ENCODE measurements around the gene GARIN3. TPM values are rescaled to one million over a fixed set of nuclear protein-coding genes. Genes with fewer than 3 reads are reported as not detected.
A peak's percentile ranks its signal among the peaks of the same experiment; 100 is the strongest.

The GARIN3 gene
- total RNA-seq, 2 experiments from 2014 or later, result not detected

- POLR2A ChIA-PET, result no interaction called here
- no peak overlapping the region for H3K27ac Mint-ChIP-seq
- H3K4me3 Mint-ChIP-seq, result no peak overlapping the region
- H3K36me3 Mint-ChIP-seq (ENCODE audit: low read depth), result peaks cover 61% of the 10 kb centered on the region
- no peaks in the 10 kb centered on the region for H3K27me3 Mint-ChIP-seq
- H3K9me3 Mint-ChIP-seq, result peaks cover 5% of the 10 kb centered on the region
- H3K4me1 Mint-ChIP-seq, result peaks cover 42% of the 10 kb centered on the region
- DNase-seq, result no peak
- CTCF ChIA-PET, result interaction anchor here (0.6 to 1.8 kb wide), 4 partner anchors 10 to 82 kb away, joined by 3 to 5 read pairs (median 4); partner anchors contain the start of gene HAVCR2
These were observed 28.4 kb downstream of the GARIN3 start for GRCh38 chr5:157137691-157138090.

- Mint-ChIP-seq H3K4me1 (peaks cover 39% of the 10 kb centered on the region), H3K9me3 (peaks cover 4% of the 10 kb centered on the region), H3K36me3 (ENCODE audit: low read depth) (peaks cover 17% of the 10 kb centered on the region), H3K27ac (no peak overlapping the region), H3K4me3 (no peak overlapping the region), H3K27me3 (no peaks in the 10 kb centered on the region)
- DNase-seq, result no peak
- POLR2A ChIA-PET, result no interaction called here
- CTCF ChIA-PET, result interaction anchor here (0.6 to 4.3 kb wide), 17 partner anchors 10 to 584 kb away, joined by 3 to 29 read pairs (median 3); partner anchors contain the start of genes HAVCR2 and MED7
These were observed 33.8 kb downstream of the GARIN3 start for GRCh38 chr5:157132281-157132612.

- H3K36me3 Mint-ChIP-seq (ENCODE audit: low read depth), result peaks cover 10% of the 10 kb centered on the region
- no peak overlapping the region for H3K27ac Mint-ChIP-seq
These were observed 35.1 kb downstream of the GARIN3 start for GRCh38 chr5:157130925-157131324.

GRCh38 chr5:157121709-157122108 is 44.4 kb downstream of the GARIN3 start:
- POLR2A ChIA-PET, result no interaction called here
- no peak overlapping the region for H3K4me3 Mint-ChIP-seq
- no peaks in the 10 kb centered on the region for H3K27me3 Mint-ChIP-seq
- H3K27ac Mint-ChIP-seq, result no peak overlapping the region
- H3K4me1 Mint-ChIP-seq, result peaks cover 8% of the 10 kb centered on the region
- no peak for DNase-seq
- CTCF ChIA-PET, result interaction anchor here (0.6 to 0.9 kb wide), 3 partner anchors 12 to 299 kb away, joined by 3 read pairs; no protein-coding TSS in a partner anchor
- H3K9me3 Mint-ChIP-seq, result peaks cover 27% of the 10 kb centered on the region
- H3K36me3 Mint-ChIP-seq (ENCODE audit: low read depth), result peaks cover 37% of the 10 kb centered on the region

More at GRCh38 chr5:157130925-157131324, 35.1 kb downstream of the GARIN3 start:
- no peaks in the 10 kb centered on the region for H3K27me3 Mint-ChIP-seq
- ChIA-PET CTCF (interaction anchor here (0.6 to 4.3 kb wide), 9 partner anchors 8 to 473 kb away, joined by 3 to 19 read pairs (median 4); no protein-coding TSS in a partner anchor), POLR2A (interaction anchor here (0.6 kb wide), 1 partner anchor 414 kb away, joined by 4 read pairs; no protein-coding TSS in a partner anchor)
- H3K4me3 Mint-ChIP-seq, result no peak overlapping the region
- H3K9me3 Mint-ChIP-seq, result peaks cover 6% of the 10 kb centered on the region
- peaks cover 37% of the 10 kb centered on the region for H3K4me1 Mint-ChIP-seq
- DNase-seq, result no peak

- ChIA-PET CTCF (interaction anchor here (1.3 kb wide), 1 partner anchor 9 kb away, joined by 4 read pairs; no protein-coding TSS in a partner anchor), POLR2A (no interaction called here)
- Mint-ChIP-seq H3K36me3 (ENCODE audit: low read depth) (peaks cover 36% of the 10 kb centered on the region), H3K4me3 (no peak overlapping the region), H3K27ac (no peak overlapping the region), H3K27me3 (no peaks in the 10 kb centered on the region), H3K9me3 (peaks cover 25% of the 10 kb centered on the region), H3K4me1 (peaks cover 19% of the 10 kb centered on the region)
- no peak for DNase-seq
These were observed 46.0 kb downstream of the GARIN3 start for GRCh38 chr5:157120102-157120501.

- H3K4me1 Mint-ChIP-seq, result peaks cover 41% of the 10 kb centered on the region
- ChIA-PET CTCF (interaction anchor here (0.5 to 3.3 kb wide), 6 partner anchors 9 to 94 kb away, joined by 3 to 19 read pairs (median 4); no protein-coding TSS in a partner anchor), POLR2A (no interaction called here)
- DNase-seq, result no peak
- peak overlapping the region; percentile 7 for H3K27ac Mint-ChIP-seq
- H3K4me3 Mint-ChIP-seq, result no peak overlapping the region
- peaks cover 8% of the 10 kb centered on the region for H3K9me3 Mint-ChIP-seq
- peaks cover 24% of the 10 kb centered on the region for H3K36me3 Mint-ChIP-seq (ENCODE audit: low read depth)
- H3K27me3 Mint-ChIP-seq, result no peaks in the 10 kb centered on the region
These were observed 49.5 kb downstream of the GARIN3 start for GRCh38 chr5:157116483-157116954.

- Mint-ChIP-seq H3K27me3 (no peaks in the 10 kb centered on the region), H3K4me1 (peaks cover 47% of the 10 kb centered on the region), H3K27ac (no peak overlapping the region), H3K36me3 (ENCODE audit: low read depth) (peaks cover 20% of the 10 kb centered on the region), H3K4me3 (no peak overlapping the region), H3K9me3 (no peaks in the 10 kb centered on the region)
- no peak for DNase-seq
- ChIA-PET POLR2A (no interaction called here), CTCF (interaction anchor here (0.9 to 3.3 kb wide), 8 partner anchors 8 to 93 kb away, joined by 3 to 19 read pairs (median 4); no protein-coding TSS in a partner anchor)
These were observed 50.6 kb downstream of the GARIN3 start for GRCh38 chr5:157115502-157115901.

- Mint-ChIP-seq H3K27me3 (no peaks in the 10 kb centered on the region), H3K36me3 (ENCODE audit: low read depth) (peaks cover 16% of the 10 kb centered on the region), H3K4me3 (no peak overlapping the region), H3K9me3 (no peaks in the 10 kb centered on the region), H3K27ac (no peak overlapping the region), H3K4me1 (peaks cover 51% of the 10 kb centered on the region)
- ChIA-PET CTCF (interaction anchor here (0.9 to 3.3 kb wide), 4 partner anchors 10 to 40 kb away, joined by 3 to 19 read pairs (median 4); no protein-coding TSS in a partner anchor), POLR2A (no interaction called here)
- DNase-seq, result no peak
These were observed 51.1 kb downstream of the GARIN3 start for GRCh38 chr5:157115012-157115411.

GRCh38 chr5:157113002-157113401 is 53.1 kb downstream of the GARIN3 start:
- peak overlapping the region; percentile 78 for H3K27ac Mint-ChIP-seq
- H3K9me3 Mint-ChIP-seq, result no peaks in the 10 kb centered on the region
- H3K4me3 Mint-ChIP-seq, result no peak overlapping the region
- POLR2A ChIA-PET, result interaction anchor here (0.6 kb wide), 1 partner anchor 202 kb away, joined by 6 read pairs; no protein-coding TSS in a partner anchor
- CTCF ChIA-PET, result interaction anchor here (0.6 to 1.7 kb wide), 4 partner anchors 18 to 955 kb away, joined by 3 to 6 read pairs (median 4); no protein-coding TSS in a partner anchor
- peaks cover 14% of the 10 kb centered on the region for H3K36me3 Mint-ChIP-seq (ENCODE audit: low read depth)
- DNase-seq, result no peak
- peaks cover 70% of the 10 kb centered on the region for H3K4me1 Mint-ChIP-seq
- no peaks in the 10 kb centered on the region for H3K27me3 Mint-ChIP-seq

Other genes with a start within 250 kb of the GARIN3 start
- gene TIMD4, start 203.0 kb downstream of the GARIN3 start, total RNA-seq, result 1 to 10 TPM in 1 of 2 experiments, under 1 TPM in 1; 0.92 to 1.2 TPM
- 1 to 10 TPM; 1.5 to 2.0 TPM for gene HAVCR1, start 107.1 kb downstream of the GARIN3 start, total RNA-seq
- 10 to 100 TPM; 30.9 to 34.7 TPM for gene HAVCR2, start 57.2 kb downstream of the GARIN3 start, total RNA-seq
- gene MED7, start 23.4 kb downstream of the GARIN3 start, total RNA-seq, result 10 to 100 TPM; 12.1 to 13.2 TPM
- gene ITK, start 14.6 kb upstream of the GARIN3 start, total RNA-seq, result 100 to 1,000 TPM; 258 to 306 TPM
- gene CYFIP2, start 99.9 kb upstream of the GARIN3 start, total RNA-seq, result 100 to 1,000 TPM; 452 to 606 TPM